ENCODE data around the gene LRRK1.

The LRRK1 gene, protein sequence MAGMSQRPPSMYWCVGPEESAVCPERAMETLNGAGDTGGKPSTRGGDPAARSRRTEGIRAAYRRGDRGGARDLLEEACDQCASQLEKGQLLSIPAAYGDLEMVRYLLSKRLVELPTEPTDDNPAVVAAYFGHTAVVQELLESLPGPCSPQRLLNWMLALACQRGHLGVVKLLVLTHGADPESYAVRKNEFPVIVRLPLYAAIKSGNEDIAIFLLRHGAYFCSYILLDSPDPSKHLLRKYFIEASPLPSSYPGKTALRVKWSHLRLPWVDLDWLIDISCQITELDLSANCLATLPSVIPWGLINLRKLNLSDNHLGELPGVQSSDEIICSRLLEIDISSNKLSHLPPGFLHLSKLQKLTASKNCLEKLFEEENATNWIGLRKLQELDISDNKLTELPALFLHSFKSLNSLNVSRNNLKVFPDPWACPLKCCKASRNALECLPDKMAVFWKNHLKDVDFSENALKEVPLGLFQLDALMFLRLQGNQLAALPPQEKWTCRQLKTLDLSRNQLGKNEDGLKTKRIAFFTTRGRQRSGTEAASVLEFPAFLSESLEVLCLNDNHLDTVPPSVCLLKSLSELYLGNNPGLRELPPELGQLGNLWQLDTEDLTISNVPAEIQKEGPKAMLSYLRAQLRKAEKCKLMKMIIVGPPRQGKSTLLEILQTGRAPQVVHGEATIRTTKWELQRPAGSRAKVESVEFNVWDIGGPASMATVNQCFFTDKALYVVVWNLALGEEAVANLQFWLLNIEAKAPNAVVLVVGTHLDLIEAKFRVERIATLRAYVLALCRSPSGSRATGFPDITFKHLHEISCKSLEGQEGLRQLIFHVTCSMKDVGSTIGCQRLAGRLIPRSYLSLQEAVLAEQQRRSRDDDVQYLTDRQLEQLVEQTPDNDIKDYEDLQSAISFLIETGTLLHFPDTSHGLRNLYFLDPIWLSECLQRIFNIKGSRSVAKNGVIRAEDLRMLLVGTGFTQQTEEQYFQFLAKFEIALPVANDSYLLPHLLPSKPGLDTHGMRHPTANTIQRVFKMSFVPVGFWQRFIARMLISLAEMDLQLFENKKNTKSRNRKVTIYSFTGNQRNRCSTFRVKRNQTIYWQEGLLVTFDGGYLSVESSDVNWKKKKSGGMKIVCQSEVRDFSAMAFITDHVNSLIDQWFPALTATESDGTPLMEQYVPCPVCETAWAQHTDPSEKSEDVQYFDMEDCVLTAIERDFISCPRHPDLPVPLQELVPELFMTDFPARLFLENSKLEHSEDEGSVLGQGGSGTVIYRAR (N-terminal part only)

DNA sequence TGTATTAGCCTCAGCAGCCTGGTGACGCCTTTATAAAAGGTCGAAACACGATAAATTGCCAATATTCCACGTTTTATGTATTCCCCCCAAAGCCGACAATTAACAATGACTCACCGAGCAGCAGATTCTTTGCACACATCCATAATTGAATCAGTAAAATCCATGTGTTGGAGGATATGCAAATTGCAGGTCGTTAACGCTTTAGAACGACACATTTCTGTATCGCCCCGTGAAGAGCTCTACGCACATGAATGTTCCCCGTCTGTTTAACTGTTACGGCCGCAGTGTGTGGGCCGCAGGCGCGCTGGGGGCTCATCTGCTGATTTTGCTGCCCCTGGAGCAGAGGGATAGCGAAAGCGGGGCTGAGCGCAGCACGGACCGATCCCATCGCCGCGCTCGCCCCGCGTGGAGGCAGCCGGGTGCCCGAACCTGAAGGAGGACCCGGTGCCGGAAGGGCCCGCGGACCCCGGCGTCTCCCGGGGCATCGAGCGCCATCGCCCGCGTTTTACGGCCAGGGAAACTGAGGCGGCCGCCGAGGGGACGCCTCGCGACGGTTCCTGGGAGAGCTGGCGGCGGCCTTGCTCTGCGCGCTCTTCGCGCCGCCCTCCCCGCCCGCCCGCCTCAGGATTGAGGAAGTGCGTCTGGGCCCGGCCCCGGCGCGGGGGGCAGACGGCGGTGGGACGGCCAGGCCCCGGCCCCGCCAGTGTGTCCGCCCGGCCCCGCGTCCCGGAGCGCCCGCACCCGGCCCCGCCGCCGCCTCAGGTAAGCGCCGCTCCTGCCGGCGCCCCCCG is at the start of gene LRRK1:
LRRK1 (plus strand) TSS at position 668 of the 791 bp plus-strand sequence. CDS start 5,276 bp downstream, outside the sequence.
- DNase-seq (ENCODE audit: low spot score), result peak; percentile 75

DNA sequence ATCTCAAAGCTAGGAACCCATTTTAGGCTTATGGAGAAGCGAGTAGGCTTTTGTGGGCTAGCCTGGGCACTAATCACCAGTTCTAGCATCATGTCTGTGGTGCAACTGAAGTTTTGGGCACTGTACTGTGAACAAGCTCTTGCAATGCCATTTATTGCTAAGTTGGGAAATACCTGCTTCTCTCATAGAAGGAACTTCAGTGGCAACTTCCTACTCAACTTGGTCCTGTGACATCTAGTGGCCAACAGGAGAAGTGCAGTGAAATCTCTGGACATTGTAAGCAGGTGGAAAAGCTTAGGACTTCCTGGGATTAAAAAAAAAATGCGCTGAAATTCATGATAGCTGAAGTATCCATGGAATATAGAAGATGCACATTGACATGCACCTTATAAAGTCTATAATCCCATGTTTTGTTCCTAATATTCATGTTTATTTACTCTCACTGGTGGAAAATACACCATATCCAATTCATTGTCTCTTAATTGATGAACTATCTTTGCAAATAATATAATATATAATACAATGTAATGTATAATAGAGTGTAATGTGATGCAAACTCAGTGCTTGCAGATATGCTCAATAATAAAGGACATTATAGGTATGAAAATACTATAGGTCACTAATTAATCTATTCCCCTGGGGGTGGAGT is 46.0 kb upstream of the LRRK1 start:
- peak; percentile 83 for DNase-seq (ENCODE audit: low spot score)

DNA sequence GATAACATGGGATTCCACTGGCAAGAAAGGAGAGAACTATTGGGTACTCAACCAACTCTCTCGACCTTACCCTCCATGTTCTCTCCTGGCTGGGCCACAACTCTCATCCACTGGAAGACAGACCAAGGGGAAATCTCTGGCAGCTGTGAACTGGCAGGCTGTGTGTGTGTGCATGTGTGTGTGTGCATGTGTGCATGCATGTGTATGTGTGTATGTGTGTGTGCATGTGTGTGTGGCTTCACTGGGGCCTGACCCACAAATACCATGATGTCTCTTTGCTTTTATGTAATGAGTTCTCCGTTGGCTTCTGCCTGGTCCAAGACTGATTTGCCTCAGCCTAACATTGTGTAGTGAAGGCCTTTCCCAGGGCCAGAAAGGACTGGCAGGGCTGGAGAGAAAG is 43.7 kb upstream of the LRRK1 start:
- no peak for DNase-seq (ENCODE audit: low spot score)

DNA sequence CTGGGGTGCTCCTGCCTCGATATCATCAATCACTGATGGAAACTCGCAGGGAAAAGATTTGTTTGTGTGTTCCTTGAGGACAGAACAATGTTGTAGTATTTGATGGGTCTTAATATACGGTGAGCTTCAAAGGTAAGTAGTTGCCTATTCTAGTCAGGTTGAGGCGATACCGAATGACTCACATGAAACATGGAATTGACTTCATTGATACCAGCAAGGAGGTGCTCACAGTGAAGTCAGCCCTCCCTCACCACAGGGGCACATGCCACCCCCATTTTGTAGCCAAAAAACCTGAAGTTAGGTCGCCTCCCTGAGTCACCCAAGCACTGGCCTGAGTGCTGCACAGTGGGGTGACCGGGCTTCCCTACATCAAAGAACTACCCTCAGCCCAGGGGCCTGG is 43.2 kb upstream of the LRRK1 start:
- DNase-seq (ENCODE audit: low spot score), result no peak

DNA sequence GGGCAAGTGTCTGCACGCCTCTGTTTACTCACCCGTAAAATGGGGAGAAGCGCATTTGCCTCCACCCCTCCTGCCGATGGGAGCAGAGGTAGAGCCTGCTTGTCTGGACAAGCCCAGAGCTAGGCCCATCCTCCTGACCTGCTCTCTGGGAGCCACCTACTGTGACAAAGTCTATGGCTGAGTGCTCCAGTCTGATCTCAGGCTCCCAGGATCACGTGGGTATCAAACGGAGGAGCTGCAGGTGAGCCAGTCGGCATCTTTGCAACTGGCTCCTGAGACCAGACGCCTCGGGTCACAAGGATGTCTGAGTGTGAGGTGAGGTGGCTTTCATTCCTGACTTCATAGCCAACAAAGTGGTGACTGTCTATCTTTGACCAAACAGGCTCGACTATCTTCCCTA is 41.6 kb upstream of the LRRK1 start:
- no peak for DNase-seq (ENCODE audit: low spot score)

DNA sequence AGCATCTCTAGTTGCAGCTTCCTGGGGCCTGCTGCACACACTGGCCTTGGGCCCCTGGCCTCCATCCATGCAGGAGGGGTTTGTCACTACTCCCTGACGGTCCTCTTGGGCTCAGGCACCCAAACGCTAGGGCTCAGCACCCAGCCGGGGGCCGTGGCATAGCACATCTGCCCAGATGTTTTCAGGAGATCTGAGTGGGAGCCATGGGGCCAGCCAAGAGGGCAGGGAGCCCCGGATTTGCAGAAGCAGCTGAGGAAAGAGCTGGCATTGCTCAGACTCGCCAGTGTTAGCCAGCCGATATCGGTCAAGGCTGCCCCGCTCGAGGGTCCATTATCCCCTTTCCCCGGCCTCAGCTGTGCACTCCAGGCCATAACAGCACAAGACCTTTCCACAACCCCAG is 41.0 kb upstream of the LRRK1 start:
- DNase-seq (ENCODE audit: low spot score), result no peak

DNA sequence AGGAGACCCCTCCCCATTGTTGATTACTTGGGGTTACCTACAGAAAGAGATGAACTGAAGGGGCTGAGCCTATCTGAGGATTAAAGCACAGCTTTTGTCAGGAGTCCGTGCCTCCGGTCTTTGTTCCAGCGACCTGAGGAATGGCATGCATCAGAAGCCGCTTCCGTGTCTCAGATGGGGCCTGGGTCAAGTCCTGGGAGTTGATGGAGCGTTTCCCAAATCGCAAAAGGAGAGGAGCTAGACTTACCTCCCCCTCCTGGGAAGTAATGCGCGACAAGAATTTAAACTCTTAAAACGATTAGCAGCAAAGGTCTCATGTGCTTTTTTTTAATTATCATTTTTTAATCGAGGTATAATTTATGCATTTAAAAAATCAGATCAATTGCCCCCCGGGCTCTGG is 40.5 kb upstream of the LRRK1 start:
- no peak for DNase-seq (ENCODE audit: low spot score)

DNA sequence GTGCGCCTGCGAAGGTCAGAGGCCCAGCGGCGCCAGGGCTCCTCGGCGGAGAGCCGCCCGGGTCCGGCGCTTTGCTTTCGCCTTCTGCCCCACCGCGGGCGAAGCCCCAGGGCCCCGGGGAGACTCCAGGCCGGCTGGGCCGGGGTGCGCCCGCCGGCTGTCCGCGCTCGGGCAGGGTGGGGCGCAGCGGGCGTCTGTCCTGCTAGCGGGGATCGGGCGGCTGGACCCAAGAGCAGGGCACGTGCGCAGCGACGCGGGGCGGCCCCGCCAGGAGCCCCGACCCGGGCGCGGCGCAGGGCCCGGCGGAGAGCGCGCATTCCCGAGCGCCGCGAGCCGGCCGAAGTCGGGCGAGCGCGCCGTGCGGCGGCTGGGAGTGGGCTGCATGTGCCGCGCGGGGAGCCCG is 40.1 kb upstream of the LRRK1 start:
- DNase-seq (ENCODE audit: low spot score), result no peak

DNA sequence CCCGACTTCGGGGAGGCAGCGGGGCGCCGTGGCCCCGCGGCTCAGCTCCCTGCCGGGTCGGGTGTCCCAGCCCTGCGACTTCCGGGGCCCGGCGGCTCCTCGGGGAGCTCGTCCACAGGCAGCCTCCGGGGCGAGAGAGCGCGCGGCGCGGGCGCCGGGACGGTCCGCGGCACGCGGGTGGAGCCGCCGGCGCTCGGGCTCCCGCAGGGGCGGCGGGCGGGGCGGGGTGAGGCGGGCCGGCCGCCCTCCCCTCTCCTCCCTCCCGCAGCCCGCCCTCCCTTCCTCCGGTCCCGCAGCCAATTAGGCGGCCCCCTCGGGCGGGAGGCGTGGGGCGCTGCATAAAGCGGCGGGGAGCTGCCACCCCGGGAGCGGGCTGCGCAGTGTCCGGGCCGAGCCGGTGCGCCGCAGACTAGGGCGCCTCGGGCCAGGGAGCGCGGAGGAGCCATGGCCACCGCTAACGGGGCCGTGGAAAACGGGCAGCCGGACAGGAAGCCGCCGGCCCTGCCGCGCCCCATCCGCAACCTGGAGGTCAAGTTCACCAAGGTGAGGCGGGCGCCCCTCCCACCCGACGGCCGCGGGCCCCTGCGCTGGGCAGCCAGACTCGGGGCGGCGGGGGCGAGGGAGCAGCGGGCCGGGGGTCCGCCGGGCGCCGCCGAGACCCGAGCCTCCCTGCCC is 39.6 kb upstream of the LRRK1 start, which contains the start of gene ALDH1A3:
ALDH1A3 (plus strand) TSS at position 368 of the 675 bp plus-strand sequence; CDS start at position 445, 77 bp downstream.
- DNase-seq (ENCODE audit: low spot score), result no peak

DNA sequence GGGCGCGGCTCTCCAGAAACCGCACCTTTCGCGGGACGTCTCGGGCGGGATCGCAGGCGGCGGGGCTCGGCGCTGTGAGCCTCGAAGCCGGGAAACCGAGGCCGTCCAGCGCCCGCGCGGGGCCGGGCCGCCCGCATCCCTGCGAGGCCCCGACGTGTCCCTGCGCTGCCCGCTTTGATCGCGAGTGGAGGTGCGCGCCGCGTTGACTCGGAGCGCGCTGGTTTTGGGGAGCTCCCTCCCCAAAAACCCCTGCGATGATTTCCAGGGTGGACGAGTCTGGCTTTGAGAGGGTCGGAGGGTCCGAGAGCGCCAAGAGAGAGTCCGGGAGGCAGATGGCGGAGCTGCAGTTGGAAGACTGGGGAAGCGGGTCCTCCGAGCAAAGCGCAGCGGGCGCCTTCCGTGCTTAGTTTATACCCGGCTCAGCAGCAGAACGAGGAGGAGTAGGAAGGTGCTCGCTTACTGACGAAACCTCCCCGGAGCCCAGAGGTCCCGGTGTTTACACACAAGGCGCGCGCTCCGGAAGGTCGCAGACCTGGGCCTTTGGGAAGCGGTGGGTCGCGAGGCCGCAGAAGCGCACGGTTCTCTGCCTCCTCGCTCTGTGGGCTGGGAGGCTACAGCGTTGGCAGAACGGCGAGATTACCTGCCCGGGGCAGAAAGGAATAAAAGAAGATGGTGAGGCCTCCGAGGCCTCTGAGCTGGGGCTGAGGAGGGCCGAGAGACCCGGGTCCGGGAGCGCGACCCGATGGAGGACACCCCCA is 38.8 kb upstream of the LRRK1 start:
- no peak for DNase-seq (ENCODE audit: low spot score)

DNA sequence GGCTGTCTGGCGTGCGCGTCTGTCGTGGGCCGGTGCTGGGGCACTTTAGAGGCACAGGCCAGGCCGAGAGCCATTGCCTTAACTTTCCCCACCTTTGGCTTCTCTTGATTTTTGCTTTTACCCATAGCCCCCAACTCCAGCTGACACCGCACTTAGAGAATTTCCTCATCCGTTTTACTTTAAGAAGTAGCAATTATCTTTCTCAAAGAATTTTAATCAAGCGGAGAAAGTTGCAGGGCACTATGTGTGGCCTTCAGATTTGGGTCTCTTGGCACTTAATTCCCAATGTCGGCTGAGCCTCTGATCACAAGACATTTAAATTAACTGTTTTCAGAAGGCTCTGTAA is 38.3 kb upstream of the LRRK1 start:
- DNase-seq (ENCODE audit: low spot score), result no peak

DNA sequence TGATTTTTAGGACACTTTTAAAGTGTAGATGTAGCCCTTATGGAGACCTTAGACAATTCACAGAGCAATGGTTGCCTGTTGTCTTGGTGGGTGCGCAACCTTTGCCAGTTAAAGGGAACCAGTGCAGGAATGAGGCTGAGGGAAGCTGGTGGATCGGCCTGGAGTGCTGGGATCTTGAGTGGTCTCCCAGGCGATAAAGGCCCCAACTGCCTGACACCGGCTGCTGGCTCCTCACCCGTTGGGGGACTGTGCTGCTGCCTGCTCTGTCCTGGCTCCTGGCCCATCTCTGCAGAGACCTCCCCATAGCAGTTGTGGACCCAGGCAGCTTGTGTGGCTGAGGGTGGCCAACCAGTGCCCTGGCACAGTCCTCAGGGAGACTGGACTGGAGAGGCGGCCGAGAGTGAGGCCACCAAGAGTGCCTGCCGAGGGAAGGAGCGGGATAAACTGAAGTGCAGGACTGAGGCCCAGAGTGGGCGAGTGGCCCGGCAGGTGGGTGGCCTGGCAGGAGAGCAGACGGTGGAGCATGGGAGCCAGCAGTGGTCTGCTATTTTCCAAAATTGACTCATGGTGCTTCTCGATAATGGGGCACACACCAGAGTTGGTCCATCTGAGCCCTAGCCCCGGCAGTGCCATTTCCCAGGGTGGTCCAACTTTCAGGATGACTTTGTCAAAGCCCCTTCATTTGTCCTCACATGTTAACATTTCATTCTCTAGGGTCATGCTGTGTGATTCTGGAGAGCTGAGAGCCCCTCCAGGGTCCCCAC is 37.4 kb upstream of the LRRK1 start:
- no peak for DNase-seq (ENCODE audit: low spot score)

DNA sequence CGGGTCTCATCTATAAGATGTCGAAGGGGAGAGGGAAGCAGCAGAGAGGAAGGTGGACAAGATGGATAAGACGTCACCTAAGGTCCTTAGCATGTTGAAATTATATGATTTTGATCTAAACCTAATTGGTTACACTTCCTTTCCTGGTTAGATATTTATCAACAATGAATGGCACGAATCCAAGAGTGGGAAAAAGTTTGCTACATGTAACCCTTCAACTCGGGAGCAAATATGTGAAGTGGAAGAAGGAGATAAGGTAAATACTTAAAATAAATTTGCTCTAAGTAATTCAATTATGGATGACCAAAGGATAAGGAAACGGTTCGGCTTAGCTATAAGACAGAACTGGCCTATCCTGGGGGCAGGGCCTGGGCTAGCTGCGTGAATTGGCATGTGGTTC is 34.0 kb upstream of the LRRK1 start:
- DNase-seq (ENCODE audit: low spot score), result no peak

DNA sequence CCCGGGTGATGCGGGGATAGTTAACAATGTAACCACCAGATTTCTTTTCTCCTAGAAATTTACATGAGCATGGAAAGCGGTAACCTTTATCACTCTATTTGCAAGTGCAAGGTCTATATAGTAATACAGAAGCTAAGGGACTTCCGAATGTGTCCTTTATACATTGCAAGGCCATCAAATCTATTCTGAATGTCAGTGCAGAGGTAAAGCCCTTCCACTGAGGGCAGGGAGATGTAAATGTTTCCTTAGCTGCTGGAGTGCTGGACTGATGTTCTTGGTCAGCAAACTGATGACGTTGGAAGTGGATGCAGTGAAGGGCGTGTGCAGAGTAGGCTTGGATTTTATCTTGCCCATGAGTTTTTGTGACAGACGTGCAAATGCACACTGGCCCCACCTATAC is 33.3 kb upstream of the LRRK1 start:
- no peak for DNase-seq (ENCODE audit: low spot score)

DNA sequence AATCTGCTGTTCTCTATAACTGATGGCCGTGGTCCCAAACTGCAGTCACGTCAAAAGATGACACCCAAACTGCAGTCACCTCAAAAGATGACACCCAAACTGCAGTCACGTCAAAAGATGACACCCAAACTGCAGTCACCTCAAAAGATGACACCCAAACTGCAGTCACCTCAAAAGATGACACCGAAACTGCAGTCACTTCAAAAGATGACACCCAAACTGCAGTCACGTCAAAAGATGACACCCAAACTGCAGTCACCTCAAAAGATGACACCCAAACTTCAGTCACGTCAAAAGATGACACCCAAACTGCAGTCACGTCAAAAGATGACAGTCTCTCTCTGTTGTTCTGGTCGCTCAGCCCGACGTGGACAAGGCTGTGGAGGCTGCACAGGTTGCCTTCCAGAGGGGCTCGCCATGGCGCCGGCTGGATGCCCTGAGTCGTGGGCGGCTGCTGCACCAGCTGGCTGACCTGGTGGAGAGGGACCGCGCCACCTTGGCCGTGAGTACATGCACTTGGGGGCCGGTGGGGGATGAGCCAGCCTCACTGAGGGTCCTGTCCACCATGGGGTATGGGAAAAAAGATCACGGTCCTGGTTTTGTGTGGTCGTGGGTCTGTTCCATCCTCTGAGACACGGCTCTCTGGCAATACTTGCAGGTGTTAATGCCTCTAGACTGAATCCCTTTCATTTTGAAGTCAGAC is 31.8 kb upstream of the LRRK1 start:
- no peak for DNase-seq (ENCODE audit: low spot score)

DNA sequence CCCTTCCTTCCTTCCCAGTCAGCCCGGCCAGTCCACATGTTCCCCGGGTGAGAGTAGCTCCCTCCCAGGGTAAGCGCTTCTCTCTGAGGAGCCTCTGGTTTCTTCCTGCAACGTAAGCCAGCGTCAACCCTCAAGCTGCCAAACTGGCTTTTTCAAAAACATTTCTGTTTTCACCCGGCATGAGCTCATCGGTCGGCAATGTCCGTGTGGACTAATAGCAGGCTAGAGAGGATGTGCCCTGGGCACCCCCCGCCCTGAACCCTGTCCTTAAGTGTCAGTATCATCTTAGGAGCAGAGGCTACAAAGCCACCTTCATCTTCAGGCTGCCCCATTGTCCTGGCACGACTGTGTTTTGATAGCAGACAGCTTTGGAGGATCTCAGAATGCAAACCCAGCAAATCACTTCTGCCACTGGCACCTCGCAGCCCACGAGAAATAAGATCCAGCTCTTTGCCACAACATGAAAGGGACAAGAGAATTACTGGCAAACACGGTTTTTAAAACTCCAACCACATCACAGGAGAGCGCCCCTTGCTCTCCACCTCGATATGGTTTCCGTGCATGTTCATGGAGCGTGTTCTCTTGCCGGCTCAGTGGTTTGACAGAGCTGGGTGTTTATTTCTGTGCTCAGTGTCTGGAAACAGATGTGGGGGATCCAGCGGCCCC is 29.6 kb upstream of the LRRK1 start:
- DNase-seq (ENCODE audit: low spot score), result no peak

DNA sequence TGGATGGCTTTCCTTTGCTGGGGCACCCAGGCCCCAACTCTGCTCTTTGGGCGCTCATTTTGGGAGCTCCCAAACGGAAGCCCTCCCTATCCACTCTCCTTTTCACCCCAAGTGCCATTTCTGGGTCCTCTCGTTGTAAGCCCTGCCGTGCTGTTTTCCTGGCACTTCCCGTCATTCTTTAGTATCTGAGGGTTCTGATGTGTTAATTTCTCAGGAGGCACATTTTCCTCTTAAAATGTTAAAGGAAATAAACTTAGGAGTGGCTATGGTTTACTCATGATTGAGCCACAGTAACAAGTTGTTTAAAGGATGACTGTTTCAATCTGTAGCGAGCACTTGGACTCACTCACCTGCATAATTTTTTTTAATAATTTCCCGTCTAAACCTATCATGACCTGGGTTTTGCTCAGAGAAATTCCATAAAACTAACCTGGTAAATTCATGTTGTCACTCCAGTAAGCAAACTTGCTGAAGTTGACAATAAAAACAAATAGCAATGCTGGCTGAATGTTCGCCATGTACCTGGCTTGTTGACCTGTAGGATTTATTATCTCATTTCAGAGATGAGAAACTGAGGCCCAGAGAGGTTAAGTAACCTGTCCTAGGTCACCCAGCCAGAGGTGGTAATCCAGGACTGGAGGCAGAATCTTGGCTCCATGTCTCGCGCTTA is 29.0 kb upstream of the LRRK1 start:
- no peak for DNase-seq (ENCODE audit: low spot score)

Data from NAMALWA (cell line).